MM.1S (cell line): ENCODE measurements around the gene HERC2.

Source experiments
- DNase-seq: peaks from one replicate; pipeline ENCODE4 v3.0.0-alpha.2; 2015
- H2AFZ ChIP-seq: fragments of 300-600 bp; sonication (generic); 2 replicates; pipeline ENCODE4 v1.6.0; 2016; ENCODE audit warnings: antibody characterized with exemption, low read length
- H3F3A ChIP-seq: fragments of 300-600 bp; sonication (generic); 2 replicates; pipeline ENCODE4 v1.6.1; 2016; ENCODE audit warnings: mild to moderate bottlenecking, antibody characterized with exemption, low read length, moderate library complexity, mixed read lengths; ENCODE audit not compliant: insufficient read depth
- H3K27ac ChIP-seq: fragments of 300-600 bp; sonication (generic); 2 replicates; pipeline ENCODE4 v1.5.1; 2016; ENCODE audit warnings: mild to moderate bottlenecking, low read length
- H3K27me3 ChIP-seq: fragments of 300-600 bp; sonication (generic); replicated peaks from 2 replicates; pipeline ENCODE4 v1.6.0; 2016; ENCODE audit warnings: low read length; ENCODE audit not compliant: insufficient read depth
- H3K36me3 ChIP-seq: fragments of 300-600 bp; sonication (generic); replicated peaks from 2 replicates; pipeline ENCODE4 v1.6.1; 2016; ENCODE audit warnings: mild to moderate bottlenecking, low read length, mixed read lengths; ENCODE audit not compliant: insufficient read depth
- H3K4me1 ChIP-seq: fragments of 300-600 bp; sonication (generic); 2 replicates; pipeline ENCODE4 v1.6.1; 2016; ENCODE audit warnings: low read length, mixed read lengths
- H3K4me2 ChIP-seq: fragments of 300-600 bp; sonication (generic); 2 replicates; pipeline ENCODE4 v1.6.0; 2016; ENCODE audit warnings: low read depth, low read length
- H3K4me3 ChIP-seq: fragments of 300-600 bp; sonication (generic); 2 replicates; pipeline ENCODE4 v1.5.1; 2016; ENCODE audit warnings: low read length, mixed read lengths
- H3K79me2 ChIP-seq: fragments of 300-600 bp; sonication (generic); 2 replicates; pipeline ENCODE4 v1.6.1; 2016; ENCODE audit warnings: mixed run types, low read length, mixed read lengths
- H3K9ac ChIP-seq: fragments of 300-600 bp; sonication (generic); 2 replicates; pipeline ENCODE4 v1.6.1; 2016; ENCODE audit warnings: low read length, mixed read lengths
- H3K9me2 ChIP-seq: fragments of 300-600 bp; sonication (generic); replicated peaks from 2 replicates; pipeline ENCODE4 v1.6.1; 2016; ENCODE audit warnings: mild to moderate bottlenecking, low read length, mixed read lengths; ENCODE audit not compliant: insufficient read depth
- H3K9me3 ChIP-seq: fragments of 300-600 bp; sonication (generic); replicated peaks from 2 replicates; pipeline ENCODE4 v1.6.1; 2016; ENCODE audit warnings: mild to moderate bottlenecking, low read length, mixed read lengths; ENCODE audit not compliant: insufficient read depth
- H4K20me1 ChIP-seq: fragments of 300-600 bp; sonication (generic); 2 replicates; pipeline ENCODE4 v1.6.1; 2016; ENCODE audit warnings: mild to moderate bottlenecking, low read length, moderate library complexity, mixed read lengths; ENCODE audit not compliant: insufficient read depth
- EZH2 ChIP-seq: fragments of 300-600 bp; sonication (generic); optimal IDR thresholded peaks from 2 replicates; pipeline ENCODE3; 2017; ENCODE audit warnings: low read depth, mild to moderate bottlenecking, antibody characterized with exemption, low read length, mixed read lengths
- EZH2phosphoT487 ChIP-seq: fragments of 300-600 bp; sonication (generic); IDR thresholded peaks from 2 replicates; pipeline ENCODE4 v1.6.1; 2018; ENCODE audit warnings: antibody characterized with exemption, low read length
- TF ChIP-seq, protein P1 (sequence below): fragments of 300-600 bp; sonication (generic); IDR thresholded peaks from 2 replicates; pipeline ENCODE4 v1.5.1; 2016; ENCODE audit warnings: antibody characterized with exemption, low read length, mixed read lengths

The HERC2 gene

DNA sequence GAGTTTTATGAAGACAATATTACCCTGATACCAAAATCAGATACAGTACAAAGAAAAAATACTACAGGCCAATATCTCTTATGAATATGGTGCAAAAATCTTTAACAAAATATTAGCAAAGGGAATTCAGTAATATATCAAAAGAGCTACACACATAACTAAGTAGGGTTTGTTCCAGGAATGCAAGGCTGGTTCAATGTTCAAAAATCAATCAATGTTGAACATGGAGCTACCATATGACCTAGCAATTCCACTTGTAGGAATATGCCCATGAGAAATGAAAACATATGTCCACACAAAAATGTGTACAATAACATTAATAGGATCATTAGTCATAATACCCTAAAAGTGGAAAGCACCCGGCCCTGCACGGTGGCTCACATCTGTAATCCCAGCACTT is 230.7 kb downstream of the HERC2 start:
- Histone ChIP-seq H3K79me2 (no peaks in the 10 kb centered on the region), H3K36me3 (no peaks in the 10 kb centered on the region), H3K27me3 (no peaks in the 10 kb centered on the region), H3K4me3 (no peak overlapping the region), H3K9me3 (no peaks in the 10 kb centered on the region), H2AFZ (no peak overlapping the region), H4K20me1 (no peaks in the 10 kb centered on the region), H3K27ac (no peak overlapping the region), H3K4me1 (0 out of 2 replicates have a peak, but pooled peaks cover 4% of the 10 kb centered on the region), H3F3A (no peaks in the 10 kb centered on the region), H3K9ac (no peak overlapping the region), H3K9me2 (no peaks in the 10 kb centered on the region), H3K4me2 (no peak overlapping the region)
- DNase-seq: no peak
- no peak for TF ChIP-seq EZH2
- TF ChIP-seq, protein P1, sequence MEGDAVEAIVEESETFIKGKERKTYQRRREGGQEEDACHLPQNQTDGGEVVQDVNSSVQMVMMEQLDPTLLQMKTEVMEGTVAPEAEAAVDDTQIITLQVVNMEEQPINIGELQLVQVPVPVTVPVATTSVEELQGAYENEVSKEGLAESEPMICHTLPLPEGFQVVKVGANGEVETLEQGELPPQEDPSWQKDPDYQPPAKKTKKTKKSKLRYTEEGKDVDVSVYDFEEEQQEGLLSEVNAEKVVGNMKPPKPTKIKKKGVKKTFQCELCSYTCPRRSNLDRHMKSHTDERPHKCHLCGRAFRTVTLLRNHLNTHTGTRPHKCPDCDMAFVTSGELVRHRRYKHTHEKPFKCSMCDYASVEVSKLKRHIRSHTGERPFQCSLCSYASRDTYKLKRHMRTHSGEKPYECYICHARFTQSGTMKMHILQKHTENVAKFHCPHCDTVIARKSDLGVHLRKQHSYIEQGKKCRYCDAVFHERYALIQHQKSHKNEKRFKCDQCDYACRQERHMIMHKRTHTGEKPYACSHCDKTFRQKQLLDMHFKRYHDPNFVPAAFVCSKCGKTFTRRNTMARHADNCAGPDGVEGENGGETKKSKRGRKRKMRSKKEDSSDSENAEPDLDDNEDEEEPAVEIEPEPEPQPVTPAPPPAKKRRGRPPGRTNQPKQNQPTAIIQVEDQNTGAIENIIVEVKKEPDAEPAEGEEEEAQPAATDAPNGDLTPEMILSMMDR: no peak
- TF ChIP-seq EZH2phosphoT487: no peak

DNA sequence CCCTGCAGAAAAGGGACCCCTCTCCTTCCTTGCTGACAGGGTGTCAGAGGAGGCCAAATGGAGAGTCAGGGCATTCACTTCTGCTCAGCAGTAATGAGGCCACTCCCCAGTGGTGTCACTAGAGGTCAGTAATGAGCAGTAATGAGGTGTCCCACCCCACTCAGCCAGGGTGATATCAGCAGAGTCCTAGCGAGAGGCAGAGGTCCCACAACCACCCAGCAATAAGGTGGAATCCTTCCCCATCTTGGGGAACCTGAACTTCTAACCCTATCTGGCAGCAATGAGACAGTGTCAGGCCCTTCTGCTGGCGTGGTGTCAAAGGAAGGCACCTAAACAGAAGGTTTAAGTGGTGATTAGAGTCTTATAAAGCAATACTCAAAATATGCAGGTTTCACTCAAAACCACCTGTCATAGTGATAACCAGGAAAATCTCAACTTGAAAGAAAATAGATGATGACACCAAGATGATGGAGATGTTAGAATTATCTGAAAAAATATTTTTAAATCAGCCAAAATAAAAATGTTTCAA is 235.7 kb downstream of the HERC2 start:
- no peaks in the 10 kb centered on the region for H3K9me3 ChIP-seq
- no peaks in the 10 kb centered on the region for H3K36me3 ChIP-seq
- no peaks in the 10 kb centered on the region for H3K79me2 ChIP-seq
- no peak overlapping the region for H3K27ac ChIP-seq
- no peak for TF ChIP-seq EZH2phosphoT487
- TF ChIP-seq, protein P1: peak; percentile 73
- no peak overlapping the region for H2AFZ ChIP-seq
- H3K4me2 ChIP-seq: no peak overlapping the region
- no peaks in the 10 kb centered on the region for H3K9me2 ChIP-seq
- no peak overlapping the region for H3K4me3 ChIP-seq
- no peaks in the 10 kb centered on the region for H3K27me3 ChIP-seq
- no peaks in the 10 kb centered on the region for H3F3A ChIP-seq
- 0 out of 2 replicates have a peak, but pooled peaks cover 4% of the 10 kb centered on the region for H3K4me1 ChIP-seq
- no peaks in the 10 kb centered on the region for H4K20me1 ChIP-seq
- peak; percentile 66 for DNase-seq
- no peak overlapping the region for H3K9ac ChIP-seq

DNA sequence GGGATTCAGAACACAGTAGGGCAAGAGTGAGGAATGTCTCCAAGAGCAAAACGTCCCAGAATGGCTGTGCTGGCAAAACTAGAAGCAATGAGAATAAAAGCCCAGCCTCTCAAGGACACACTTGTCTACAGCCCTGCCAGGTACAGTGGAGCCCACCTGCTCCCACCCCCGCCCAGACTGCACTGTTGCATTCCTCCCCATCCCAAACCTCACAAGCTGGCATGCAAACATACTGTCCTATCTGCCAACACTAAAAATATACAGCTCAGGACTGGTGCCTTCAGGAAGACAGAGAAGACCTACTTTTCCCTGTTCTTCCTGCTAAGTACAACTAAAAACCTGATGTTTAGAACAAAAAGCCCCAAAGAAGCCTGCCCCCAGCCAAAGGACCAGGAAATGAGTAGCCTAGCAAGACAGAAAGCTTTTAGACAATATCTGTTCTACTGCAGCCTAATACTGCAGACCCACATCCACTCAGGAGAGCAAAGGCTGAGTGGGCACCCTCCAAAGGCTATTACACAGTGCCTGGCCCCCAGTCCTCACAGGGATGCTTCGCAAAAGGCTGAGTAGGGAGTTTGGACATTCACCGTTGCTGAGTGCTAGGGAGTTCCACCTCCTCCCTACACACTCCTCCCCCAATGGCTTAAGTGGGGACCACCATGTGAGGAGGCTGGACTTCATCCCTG is 236.3 kb downstream of the HERC2 start:
- Histone ChIP-seq H3F3A (no peaks in the 10 kb centered on the region), H3K27ac (no peak overlapping the region), H3K27me3 (no peaks in the 10 kb centered on the region), H3K4me2 (no peak overlapping the region), H3K79me2 (no peaks in the 10 kb centered on the region), H3K9ac (no peak overlapping the region), H3K4me3 (no peak overlapping the region), H3K9me2 (no peaks in the 10 kb centered on the region), H3K9me3 (no peaks in the 10 kb centered on the region), H2AFZ (no peak overlapping the region), H3K36me3 (no peaks in the 10 kb centered on the region), H3K4me1 (0 out of 2 replicates have a peak, but pooled peaks cover 4% of the 10 kb centered on the region), H4K20me1 (no peaks in the 10 kb centered on the region)
- no peak for TF ChIP-seq EZH2phosphoT487
- TF ChIP-seq, protein P1: no peak
- DNase-seq: no peak
